ENCODE results near the gene PKDCC.

GRCh38 chr2:42013409-42013808 is 34.4 kb upstream of the PKDCC start:
- TF ChIP-seq EZH2 (IDR thresholded peaks at IDR 0.05), result no peak
- TF ChIP-seq POLR2AphosphoS5 (IDR thresholded peaks at IDR 0.05; ENCODE audit: borderline replicate concordance, low read depth, low read length), result no peak
- TF ChIP-seq FOXP2 (optimal IDR thresholded peaks at IDR 0.05; ENCODE audit: control extremely low read depth, extremely low read length, insufficient read depth), result no peak
